ENCODE results near the gene CYP4A22. TPM values are rescaled to one million over a fixed set of nuclear protein-coding genes. Genes with fewer than 3 reads are reported as not detected.
"Not testable (repeated sequence)": the region's sequence is repeated elsewhere in the genome, so short reads cannot be mapped to it uniquely, and the experiment has no call there.

CYP4A22 gene
- not detected for total RNA-seq

GRCh38 chr1:47137198-47137597 is at the start of gene CYP4A22:
CYP4A22 (plus strand) TSS chr1:47137441; CDS start chr1:47137486, 45 bp downstream.
- H3K36me3 Mint-ChIP-seq: no peaks in the 10 kb centered on the region
- ATAC-seq (no peak), DNase-seq (ENCODE audit: low spot score in 2 of 2) (no peak)
- no peak within 1 kb of the TSS for H3K27ac Mint-ChIP-seq
- H3K9me3 Mint-ChIP-seq: no peaks in the 10 kb centered on the region

- not testable (repeated sequence) for ATAC-seq, H3K36me3 Mint-ChIP-seq, H3K9me3 Mint-ChIP-seq, H3K27ac Mint-ChIP-seq
- DNase-seq (ENCODE audit: low spot score in 2 of 2): peak in 1 of 2 donors; percentile 27
Observed at GRCh38 chr1:47089356-47089755, 47.9 kb upstream of the CYP4A22 start.

GRCh38 chr1:47091476-47091875 is 45.8 kb upstream of the CYP4A22 start:
- DNase-seq (ENCODE audit: low spot score in 2 of 2); ATAC-seq; H3K9me3 Mint-ChIP-seq; H3K27ac Mint-ChIP-seq; H3K36me3 Mint-ChIP-seq: not testable (repeated sequence)

GRCh38 chr1:47104816-47105215 is 32.4 kb upstream of the CYP4A22 start:
- Mint-ChIP-seq H3K9me3 (peaks cover 17% of the 10 kb centered on the region in 2 donors), H3K27ac (no peak overlapping the region), H3K36me3 (peaks cover 6 to 13% of the 10 kb centered on the region in 2 donors)
- DNase-seq (ENCODE audit: low spot score in 2 of 2): no peak
- no peak for ATAC-seq

- ATAC-seq (no peak), DNase-seq (ENCODE audit: low spot score in 2 of 2) (no peak)
- Mint-ChIP-seq H3K9me3 (peaks cover 12 to 13% of the 10 kb centered on the region in 2 donors), H3K27ac (no peak overlapping the region), H3K36me3 (peaks cover 6 to 13% of the 10 kb centered on the region in 2 donors)
Observed at GRCh38 chr1:47106792-47107191, 30.4 kb upstream of the CYP4A22 start.

GRCh38 chr1:47107851-47108574 is 29.2 kb upstream of the CYP4A22 start:
- DNase-seq (ENCODE audit: low spot score in 2 of 2); H3K9me3 Mint-ChIP-seq; ATAC-seq; H3K36me3 Mint-ChIP-seq; H3K27ac Mint-ChIP-seq: not testable (repeated sequence)

- H3K36me3 Mint-ChIP-seq; ATAC-seq; H3K9me3 Mint-ChIP-seq; H3K27ac Mint-ChIP-seq; DNase-seq (ENCODE audit: low spot score in 2 of 2): not testable (repeated sequence)
Observed at GRCh38 chr1:47109482-47109881, 27.8 kb upstream of the CYP4A22 start.

GRCh38 chr1:47113178-47113577 is 24.1 kb upstream of the CYP4A22 start:
- ATAC-seq (no peak), DNase-seq (ENCODE audit: low spot score in 2 of 2) (no peak)
- Mint-ChIP-seq H3K36me3 (no peaks in the 10 kb centered on the region), H3K9me3 (no peaks in the 10 kb centered on the region), H3K27ac (no peak overlapping the region)

- not testable (repeated sequence) for H3K27ac Mint-ChIP-seq; ATAC-seq; H3K9me3 Mint-ChIP-seq; H3K36me3 Mint-ChIP-seq; DNase-seq (ENCODE audit: low spot score in 2 of 2)
Observed at GRCh38 chr1:47121039-47121438, 16.2 kb upstream of the CYP4A22 start.

- ATAC-seq; H3K9me3 Mint-ChIP-seq; H3K27ac Mint-ChIP-seq; H3K36me3 Mint-ChIP-seq; DNase-seq (ENCODE audit: low spot score in 2 of 2): not testable (repeated sequence)
Observed at GRCh38 chr1:47124834-47125233, 12.4 kb upstream of the CYP4A22 start.

GRCh38 chr1:47126997-47127396 is 10.2 kb upstream of the CYP4A22 start:
- ATAC-seq; DNase-seq (ENCODE audit: low spot score in 2 of 2); H3K27ac Mint-ChIP-seq; H3K36me3 Mint-ChIP-seq; H3K9me3 Mint-ChIP-seq: not testable (repeated sequence)

GRCh38 chr1:47128221-47128620 is 9.0 kb upstream of the CYP4A22 start:
- no peak for ATAC-seq
- peaks cover 0 to 4% of the 10 kb centered on the region in 2 donors for H3K9me3 Mint-ChIP-seq

GRCh38 chr1:47128854-47129253 is 8.4 kb upstream of the CYP4A22 start:
- H3K27ac Mint-ChIP-seq: peak overlapping the region in 1 of 2 donors; percentile 19
- H3K9me3 Mint-ChIP-seq; H3K36me3 Mint-ChIP-seq; ATAC-seq; DNase-seq (ENCODE audit: low spot score in 2 of 2): not testable (repeated sequence)

More at GRCh38 chr1:47128221-47128620, 9.0 kb upstream of the CYP4A22 start:
- DNase-seq (ENCODE audit: low spot score in 2 of 2): no peak
- Mint-ChIP-seq H3K36me3 (no peaks in the 10 kb centered on the region), H3K27ac (no peak overlapping the region)

GRCh38 chr1:47129489-47130230 is 7.6 kb upstream of the CYP4A22 start:
- ATAC-seq; H3K9me3 Mint-ChIP-seq; H3K36me3 Mint-ChIP-seq; H3K27ac Mint-ChIP-seq; DNase-seq (ENCODE audit: low spot score in 2 of 2): not testable (repeated sequence)

- not testable (repeated sequence) for DNase-seq (ENCODE audit: low spot score in 2 of 2); H3K36me3 Mint-ChIP-seq; H3K27ac Mint-ChIP-seq; ATAC-seq; H3K9me3 Mint-ChIP-seq
Observed at GRCh38 chr1:47132665-47133064, 4.6 kb upstream of the CYP4A22 start.

- ATAC-seq (no peak), DNase-seq (ENCODE audit: low spot score in 2 of 2) (no peak)
- Mint-ChIP-seq H3K27ac (no peak overlapping the region), H3K36me3 (no peaks in the 10 kb centered on the region), H3K9me3 (no peaks in the 10 kb centered on the region)
Observed at GRCh38 chr1:47137925-47138615, 829 bp downstream of the CYP4A22 start.

GRCh38 chr1:47140358-47140757 is 3.1 kb downstream of the CYP4A22 start:
- ATAC-seq; H3K9me3 Mint-ChIP-seq; DNase-seq (ENCODE audit: low spot score in 2 of 2); H3K27ac Mint-ChIP-seq; H3K36me3 Mint-ChIP-seq: not testable (repeated sequence)

All from activated naive CD4-positive, alpha-beta T cell treated with anti-CD3 and anti-CD28 coated beads, Interleukin-2, amount 50 U/mL, for 72 hours (primary cell).